Measurements from ENCODE around the gene INPP5F.

- TF ChIP-seq, protein P1, sequence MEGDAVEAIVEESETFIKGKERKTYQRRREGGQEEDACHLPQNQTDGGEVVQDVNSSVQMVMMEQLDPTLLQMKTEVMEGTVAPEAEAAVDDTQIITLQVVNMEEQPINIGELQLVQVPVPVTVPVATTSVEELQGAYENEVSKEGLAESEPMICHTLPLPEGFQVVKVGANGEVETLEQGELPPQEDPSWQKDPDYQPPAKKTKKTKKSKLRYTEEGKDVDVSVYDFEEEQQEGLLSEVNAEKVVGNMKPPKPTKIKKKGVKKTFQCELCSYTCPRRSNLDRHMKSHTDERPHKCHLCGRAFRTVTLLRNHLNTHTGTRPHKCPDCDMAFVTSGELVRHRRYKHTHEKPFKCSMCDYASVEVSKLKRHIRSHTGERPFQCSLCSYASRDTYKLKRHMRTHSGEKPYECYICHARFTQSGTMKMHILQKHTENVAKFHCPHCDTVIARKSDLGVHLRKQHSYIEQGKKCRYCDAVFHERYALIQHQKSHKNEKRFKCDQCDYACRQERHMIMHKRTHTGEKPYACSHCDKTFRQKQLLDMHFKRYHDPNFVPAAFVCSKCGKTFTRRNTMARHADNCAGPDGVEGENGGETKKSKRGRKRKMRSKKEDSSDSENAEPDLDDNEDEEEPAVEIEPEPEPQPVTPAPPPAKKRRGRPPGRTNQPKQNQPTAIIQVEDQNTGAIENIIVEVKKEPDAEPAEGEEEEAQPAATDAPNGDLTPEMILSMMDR (IDR thresholded peaks at IDR 0.05), result no peak
- TF ChIP-seq POLR2A (IDR thresholded peaks at IDR 0.05), result no peak
These were observed 55.1 kb downstream of the INPP5F start for GRCh38 chr10:119780879-119781480.

Data from heart left ventricle (tissue), 13 donors.